K562 (cell line): ENCODE results near the gene PTK7. TPM values are rescaled to one million over a fixed set of nuclear protein-coding genes. Genes with fewer than 3 reads are reported as not detected.

ENCODE experiments used
- ATAC-seq: fragments of 200-7000 bp; cut with Tn5 transposase; 3 replicates; pipeline ENCODE4 v1.9.1; 2020; ENCODE audit warnings: moderate library complexity
- BruUV-seq: library from RNA; stranded (reverse); fragments of 400-500 nt; replicated peaks from 2 replicates; lab custom pipeline; 2021; lab: Mats Ljungman, UMichigan
- CTCF ChIA-PET: fragments of 300-600 bp; formaldehyde crosslinking; extraction: SDS; loops from one replicate; lab custom pipeline; 2021; ENCODE audit warnings: low intra/inter-chr PET ratio; lab: Yijun Ruan, JAX
- POLR2A ChIA-PET: fragments of 300-600, 350-650 bp; sonication (Branson Sonifier 250); formaldehyde crosslinking; extraction: SDS; loops from one replicate; lab custom pipeline; 2021; ENCODE audit warnings: antibody characterized with exemption, inconsistent platforms; lab: Yijun Ruan, JAX
- DNase-seq, 4 experiments: peaks; one replicate each; pipeline versions ENCODE4 v3.0.0 to v3.0.0-alpha.2; 2011 to 2018; ENCODE audit warnings: low spot score in 3 of 4, mixed read lengths in 3 of 4; ENCODE audit errors: extremely low read depth in 1 of 4
- FAIRE-seq: peaks from 2 replicates; lab custom pipeline; 2011; peaks lifted over from hg19 to GRCh38; lab: Jason Lieb, UNC
- H2AFZ ChIP-seq: 2 replicates; pipeline ENCODE4 v1.6.0; 2011; ENCODE audit warnings: low read depth, low read length, control low read depth, inconsistent platforms
- H3K27ac ChIP-seq: fragments of 200-600 bp; 3 replicates; pipeline ENCODE4 v1.8.0; 2011; ENCODE audit warnings: low read depth, mild to moderate bottlenecking, control low read depth, inconsistent platforms, low read length, moderate library complexity, mixed read lengths; ENCODE audit errors: extremely low read depth
- H3K27me3 ChIP-seq, 2 experiments: fragments of 300-600 bp in 1 of 2; 2 replicates in 1 of 2; 3 replicates in 1 of 2; pipeline versions ENCODE4 v1.6.0 to v1.8.0; 2011; ENCODE audit warnings: inconsistent platforms in 2 of 2, low read length in 2 of 2, mild to moderate bottlenecking in 1 of 2, mixed read lengths in 1 of 2, moderate library complexity in 1 of 2; ENCODE audit not compliant: control insufficient read depth in 2 of 2, insufficient read depth in 2 of 2
- H3K36me3 ChIP-seq: fragments of 300-600 bp; 3 replicates; pipeline ENCODE4 v1.8.0; 2011; ENCODE audit warnings: mild to moderate bottlenecking, low read length, inconsistent platforms; ENCODE audit not compliant: control insufficient read depth, insufficient read depth
- H3K4me1 ChIP-seq, 2 experiments: fragments of 200-600 bp in 1 of 2; replicated peaks in 1 of 2; 2 replicates in 1 of 2; 3 replicates in 1 of 2; pipeline versions ENCODE4 v1.5.1 to v1.8.0; 2011; ENCODE audit warnings: inconsistent platforms in 2 of 2, low read length in 2 of 2, mild to moderate bottlenecking in 1 of 2, mixed read lengths in 1 of 2, moderate library complexity in 1 of 2; ENCODE audit not compliant: control insufficient read depth in 2 of 2, insufficient read depth in 2 of 2
- H3K4me2 ChIP-seq: 2 replicates; pipeline ENCODE4 v1.6.1; 2011; ENCODE audit warnings: low read length, control low read depth, inconsistent platforms, mixed read lengths; ENCODE audit not compliant: insufficient read depth
- H3K4me3 ChIP-seq: fragments of 200-600 bp; sonication (generic), shearing (Covaris generic); 2 replicates; pipeline ENCODE4 v1.5.1; 2016; ENCODE audit warnings: control low read depth, inconsistent platforms
- H3K79me2 ChIP-seq: fragments of 200-600 bp; 3 replicates; pipeline ENCODE4 v1.8.0; 2011; ENCODE audit warnings: low read length, inconsistent platforms; ENCODE audit not compliant: control insufficient read depth, insufficient read depth
- H3K9ac ChIP-seq, 2 experiments: 2 replicates each; pipeline versions ENCODE4 v1.6.0 to v1.6.1; 2011; ENCODE audit warnings: low read depth in 2 of 2, low read length in 2 of 2, control low read depth in 1 of 2, inconsistent platforms in 1 of 2, mild to moderate bottlenecking in 1 of 2, mixed read lengths in 1 of 2; ENCODE audit not compliant: insufficient read depth in 1 of 2
- H3K9me1 ChIP-seq: one replicate; pipeline ENCODE4 v1.6.0; 2011; ENCODE audit warnings: inconsistent platforms, mild to moderate bottlenecking, low read length, moderate library complexity; ENCODE audit not compliant: control insufficient read depth, insufficient read depth
- H3K9me3 ChIP-seq: replicated peaks from 2 replicates; pipeline ENCODE4 v1.5.1; 2011; ENCODE audit warnings: low read depth, low read length, inconsistent platforms; ENCODE audit not compliant: control insufficient read depth, insufficient read depth
- H4K20me1 ChIP-seq: replicated peaks from 2 replicates; pipeline ENCODE4 v1.6.1; 2011; ENCODE audit warnings: low read length, inconsistent platforms, mixed read lengths; ENCODE audit not compliant: control insufficient read depth, insufficient read depth
- GATAD2A ChIP-seq: fragments of 450-650 bp; IDR thresholded peaks from 2 replicates; pipeline ENCODE4 v1.6.1; 2017
- MIER1 ChIP-seq: fragments of 450-650 bp; IDR thresholded peaks from 2 replicates; pipeline ENCODE4 v1.6.1; 2016; ENCODE audit warnings: antibody characterized with exemption, mild to moderate bottlenecking, low read depth
- ZBTB33 ChIP-seq: sonication (generic); formaldehyde crosslinking; IDR thresholded peaks from 2 replicates; pipeline ENCODE4 v1.8.1; 2023; ENCODE audit warnings: mild to moderate bottlenecking, missing genetic modification reagents
- ZNF316 ChIP-seq: fragments of 450-650 bp; IDR thresholded peaks from 2 replicates; pipeline ENCODE4 v1.6.1; 2016
- WGBS: fragments of 100-300 bp; shearing (Covaris generic); methylation state at CpG from one replicate; pipeline ENCODE4 v1.1.6; 2016; ENCODE audit warnings: low coverage, mixed read lengths; ENCODE audit not compliant: insufficient coverage; ENCODE audit errors: missing lambda C conversion rate; 5-methylcytosine and 5-hydroxymethylcytosine counted together
- in situ Hi-C: fragments of 300-500 bp; cut with MboI; formaldehyde crosslinking; loops from 4 replicates; pipeline ENCODE4 v1.15.0; 2018; ENCODE audit warnings: inconsistent platforms, mixed read lengths
- intact Hi-C: fragments of 100-400 bp; cut with micrococcal nuclease; formaldehyde crosslinking; loops from 2 replicates; pipeline ENCODE4 v1.14.2; 2022
- polyA plus RNA-seq, 8 experiments: library from polyadenylated mRNA; depleted of rRNA in 4 of 8; stranded (reverse) in 5 of 8; unstranded in 3 of 8; fragments of >200 nt; fragmentation: Nextera tagmentation in 2 of 8; fragmentation: Illumina TruSeq in 1 of 8; extraction: Ambion mirVana in 2 of 8; extraction: Trizol in 1 of 8; gene quantifications; 2 replicates each; pipeline versions ENCODE4 v1.2.1 to v1.2.3, GENCODE V29; 2011 to 2014; ENCODE audit warnings: inconsistent platforms in 1 of 8, missing spikeins in 1 of 8
- total RNA-seq, 7 experiments: library from RNA; depleted of rRNA in 6 of 7; stranded (reverse); fragments of >200 nt in 6 of 7; fragmentation: Illumina TruSeq in 2 of 7; extraction: Trizol in 2 of 7; gene quantifications; 2 replicates each; pipeline versions ENCODE4 v1.2.1 to v1.2.3, GENCODE V29; 2011 to 2021; ENCODE audit warnings: low replicate concordance in 1 of 7

Gene PTK7
- total and polyA plus RNA-seq, 9 of the 15 experiments (the other 6 are each of a cell fraction or from before 2014, with no cell fraction given), result 0.20 to 6.8 (median 4.2) TPM

GRCh38 chr6:43107344-43108062 is 31.4 kb downstream of the PTK7 start:
- FAIRE-seq (no peak), DNase-seq (no peak), ATAC-seq (no peak)
- Histone ChIP-seq H4K20me1 (no peaks in the 10 kb centered on the region), H3K4me2 (no peak overlapping the region), H3K4me1 (no peaks in the 10 kb centered on the region), H2AFZ (no peak overlapping the region), H3K27ac (no peak overlapping the region), H3K4me3 (no peak overlapping the region), H3K79me2 (no peaks in the 10 kb centered on the region), H3K27me3 (no peaks in the 10 kb centered on the region), H3K36me3 (no peaks in the 10 kb centered on the region), H3K9me1 (no peaks in the 10 kb centered on the region), H3K9ac (no peak overlapping the region), H3K9me3 (no peaks in the 10 kb centered on the region)
- ChIA-PET POLR2A (interaction anchor here (0.6 to 1.2 kb wide), 3 partner anchors 8 to 11 kb away, joined by 3 to 6 read pairs (median 4); no protein-coding TSS in a partner anchor), CTCF (no interaction called here)
- TF ChIP-seq MIER1 (no peak), GATAD2A (no peak), ZBTB33 (peak; percentile 80), ZNF316 (peak; percentile 36; the same call in 1 of the 2 replicates)
- intact Hi-C loops, result no loop called here
- WGBS, result 58% methylated on average over 12 of the region's 12 CpGs
- no TSS peak for BruUV-seq
- in situ Hi-C loops, result no loop called here
